ENCODE results near the gene OR6K2.

DNA sequence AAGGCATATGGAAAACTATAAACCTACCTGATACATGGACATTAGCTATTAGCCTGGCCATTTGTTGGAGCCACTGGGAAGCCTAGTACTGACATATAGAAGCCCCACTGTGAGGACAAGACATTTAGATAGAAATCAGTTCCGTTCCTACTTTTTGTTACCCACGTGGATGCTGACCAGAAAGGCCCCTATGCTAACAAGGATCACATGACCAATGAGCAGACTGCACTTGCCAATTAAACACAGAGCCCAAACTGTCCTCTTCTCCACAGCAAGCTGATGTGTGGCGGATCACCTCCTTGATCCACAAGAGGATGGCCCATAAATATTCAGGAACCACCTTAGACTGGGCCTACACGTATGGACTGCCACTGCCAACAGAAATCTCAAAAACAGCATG lies 31.3 kb upstream of the OR6K2 start:
- no peak for TF ChIP-seq POLR2A (IDR thresholded peaks at IDR 0.05)
- TF ChIP-seq, protein P1, sequence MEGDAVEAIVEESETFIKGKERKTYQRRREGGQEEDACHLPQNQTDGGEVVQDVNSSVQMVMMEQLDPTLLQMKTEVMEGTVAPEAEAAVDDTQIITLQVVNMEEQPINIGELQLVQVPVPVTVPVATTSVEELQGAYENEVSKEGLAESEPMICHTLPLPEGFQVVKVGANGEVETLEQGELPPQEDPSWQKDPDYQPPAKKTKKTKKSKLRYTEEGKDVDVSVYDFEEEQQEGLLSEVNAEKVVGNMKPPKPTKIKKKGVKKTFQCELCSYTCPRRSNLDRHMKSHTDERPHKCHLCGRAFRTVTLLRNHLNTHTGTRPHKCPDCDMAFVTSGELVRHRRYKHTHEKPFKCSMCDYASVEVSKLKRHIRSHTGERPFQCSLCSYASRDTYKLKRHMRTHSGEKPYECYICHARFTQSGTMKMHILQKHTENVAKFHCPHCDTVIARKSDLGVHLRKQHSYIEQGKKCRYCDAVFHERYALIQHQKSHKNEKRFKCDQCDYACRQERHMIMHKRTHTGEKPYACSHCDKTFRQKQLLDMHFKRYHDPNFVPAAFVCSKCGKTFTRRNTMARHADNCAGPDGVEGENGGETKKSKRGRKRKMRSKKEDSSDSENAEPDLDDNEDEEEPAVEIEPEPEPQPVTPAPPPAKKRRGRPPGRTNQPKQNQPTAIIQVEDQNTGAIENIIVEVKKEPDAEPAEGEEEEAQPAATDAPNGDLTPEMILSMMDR (IDR thresholded peaks at IDR 0.05), result no peak
